GM19438 (cell line): ENCODE data around the gene DGKH.
"Not testable (repeated sequence)": the region's sequence is repeated elsewhere in the genome, so short reads cannot be mapped to it uniquely, and the experiment has no call there.

Experiments used
- ATAC-seq: cut with Tn5 transposase; IDR thresholded peaks from one replicate; pipeline ENCODE4 v1.9.1; 2021; ENCODE audit warnings: low read depth; ENCODE audit not compliant: unreplicated experiment

DGKH gene

GRCh38 chr13:42110410-42111155, 62.1 kb downstream of the DGKH start:
- no peak for ATAC-seq

GRCh38 chr13:42112864-42113263, 64.4 kb downstream of the DGKH start:
- no peak for ATAC-seq

GRCh38 chr13:42113478-42113877, 65.0 kb downstream of the DGKH start:
- ATAC-seq: no peak

- ATAC-seq: no peak
These were observed 65.8 kb downstream of the DGKH start for GRCh38 chr13:42114278-42114677.

GRCh38 chr13:42114912-42115311, 66.5 kb downstream of the DGKH start:
- no peak for ATAC-seq

GRCh38 chr13:42116225-42116624, 67.8 kb downstream of the DGKH start:
- no peak for ATAC-seq

GRCh38 chr13:42119041-42119440, 70.6 kb downstream of the DGKH start:
- ATAC-seq: no peak

- no peak for ATAC-seq
These were observed 71.4 kb downstream of the DGKH start for GRCh38 chr13:42119875-42120274.

- ATAC-seq: no peak
These were observed 75.2 kb downstream of the DGKH start for GRCh38 chr13:42123600-42123999.

GRCh38 chr13:42125046-42125445, 76.6 kb downstream of the DGKH start:
- ATAC-seq: no peak

- ATAC-seq: no peak
These were observed 78.6 kb downstream of the DGKH start for GRCh38 chr13:42127047-42127446.

GRCh38 chr13:42129033-42129432, 80.6 kb downstream of the DGKH start:
- no peak for ATAC-seq

GRCh38 chr13:42136518-42136917, 88.1 kb downstream of the DGKH start:
- ATAC-seq: no peak

GRCh38 chr13:42137856-42138537, 89.5 kb downstream of the DGKH start:
- ATAC-seq: no peak

GRCh38 chr13:42140494-42140893, 92.0 kb downstream of the DGKH start:
- ATAC-seq: no peak

GRCh38 chr13:42141052-42141451, 92.6 kb downstream of the DGKH start:
- not testable (repeated sequence) for ATAC-seq

- no peak for ATAC-seq
These were observed 97.9 kb downstream of the DGKH start for GRCh38 chr13:42146359-42146758.

GRCh38 chr13:42148538-42148937, 100.1 kb downstream of the DGKH start:
- no peak for ATAC-seq

- ATAC-seq: no peak
These were observed 100.7 kb downstream of the DGKH start for GRCh38 chr13:42149136-42149535.

- no peak for ATAC-seq
These were observed 103.3 kb downstream of the DGKH start for GRCh38 chr13:42151781-42152180.

GRCh38 chr13:42152495-42152894, 104.0 kb downstream of the DGKH start:
- ATAC-seq: no peak
